ENCODE measurements around the gene CCNY.

The CCNY gene

DNA sequence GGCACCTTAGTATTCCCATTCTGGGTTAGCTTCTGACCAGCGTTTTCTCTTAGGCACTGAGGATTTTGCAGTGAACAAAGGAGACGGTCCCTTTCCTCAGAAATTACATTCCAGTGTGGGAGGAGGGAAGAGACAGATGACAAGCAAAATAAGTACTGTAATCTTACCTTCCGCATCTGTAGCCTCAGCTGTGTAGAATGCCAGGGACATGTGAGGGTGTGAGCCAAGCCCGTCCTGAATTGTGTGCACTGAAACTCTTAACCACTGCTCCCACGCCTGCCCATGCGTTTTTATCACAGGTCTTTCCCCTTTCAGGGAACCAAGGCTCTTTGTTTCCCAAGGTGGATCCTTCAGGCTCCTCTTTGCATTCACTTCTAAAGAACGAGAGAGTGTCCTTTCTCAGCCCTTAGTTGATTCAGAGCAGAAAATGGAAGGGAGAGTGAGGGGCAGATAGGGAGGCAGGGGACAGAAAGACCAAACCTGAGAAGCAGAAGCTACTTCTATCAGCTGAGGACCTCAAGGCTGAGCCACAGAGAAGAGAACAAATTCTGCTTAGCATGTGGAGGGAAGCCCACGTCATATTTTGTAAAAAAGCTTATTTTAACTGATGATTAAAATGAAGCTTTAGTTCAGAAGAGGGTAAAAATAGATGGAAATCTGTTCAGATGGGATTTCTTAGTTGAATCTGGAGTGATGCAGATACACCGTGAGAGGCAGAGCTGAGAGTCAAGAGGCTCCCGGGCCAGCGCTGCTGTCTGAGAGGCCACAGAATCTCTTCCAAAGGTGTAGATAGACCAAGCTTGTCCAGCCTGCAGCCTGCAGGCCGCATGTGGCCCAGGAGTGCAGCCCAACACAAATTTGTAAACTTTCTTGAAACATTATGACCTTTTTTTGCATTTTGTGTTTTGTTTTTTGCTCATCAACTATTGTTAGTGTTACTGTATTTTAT, 122.5 kb downstream of the CCNY start:
- DNase-seq: no peak

DNA sequence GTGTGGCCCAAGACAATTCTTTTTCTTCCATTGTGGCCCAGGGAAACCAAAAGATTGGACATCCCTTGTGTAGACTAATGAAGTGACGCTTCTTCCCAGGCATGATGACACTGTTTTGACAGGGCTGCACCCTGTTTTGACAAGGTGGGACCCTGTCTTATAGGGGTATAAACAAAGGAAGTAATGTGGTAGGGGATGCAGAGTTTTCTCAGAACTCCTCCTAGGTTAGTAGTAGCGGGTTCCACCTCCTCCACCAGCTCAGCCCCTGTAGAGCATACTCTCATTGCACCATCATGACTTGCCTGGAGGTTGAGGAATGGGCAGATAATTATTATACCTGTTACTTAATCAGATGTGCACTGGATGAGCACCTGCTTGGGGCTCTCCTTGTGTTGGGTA, 123.1 kb downstream of the CCNY start:
- DNase-seq: no peak

DNA sequence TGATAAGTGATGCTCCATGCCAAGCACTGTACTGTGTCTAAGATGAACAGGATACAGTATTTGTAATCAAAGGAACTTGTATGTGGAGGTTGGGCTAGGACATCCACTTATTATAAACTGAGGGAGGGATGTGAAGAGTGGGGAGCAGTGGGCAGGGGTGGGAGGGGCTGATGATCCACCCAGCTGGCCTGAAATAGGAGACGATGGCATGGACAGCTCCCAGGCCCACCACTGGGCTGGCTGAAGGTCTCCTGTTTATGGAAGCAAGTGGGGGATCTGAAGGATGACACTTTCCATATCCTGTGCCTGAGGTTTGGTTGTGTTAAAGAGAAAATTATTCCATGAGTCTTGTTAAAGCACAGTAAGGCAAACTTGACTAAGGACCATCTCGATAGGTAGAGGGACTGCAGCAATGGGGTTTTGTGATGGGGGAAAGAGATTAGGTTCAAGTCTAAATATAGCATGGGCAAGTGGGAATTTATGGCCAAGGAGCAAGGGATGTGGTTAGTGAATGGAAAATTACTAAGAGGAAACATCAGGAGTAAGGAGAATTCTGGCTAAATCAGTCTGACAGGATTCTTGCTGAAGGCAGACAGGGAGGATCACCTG, 124.6 kb downstream of the CCNY start:
- no peak for DNase-seq

DNA sequence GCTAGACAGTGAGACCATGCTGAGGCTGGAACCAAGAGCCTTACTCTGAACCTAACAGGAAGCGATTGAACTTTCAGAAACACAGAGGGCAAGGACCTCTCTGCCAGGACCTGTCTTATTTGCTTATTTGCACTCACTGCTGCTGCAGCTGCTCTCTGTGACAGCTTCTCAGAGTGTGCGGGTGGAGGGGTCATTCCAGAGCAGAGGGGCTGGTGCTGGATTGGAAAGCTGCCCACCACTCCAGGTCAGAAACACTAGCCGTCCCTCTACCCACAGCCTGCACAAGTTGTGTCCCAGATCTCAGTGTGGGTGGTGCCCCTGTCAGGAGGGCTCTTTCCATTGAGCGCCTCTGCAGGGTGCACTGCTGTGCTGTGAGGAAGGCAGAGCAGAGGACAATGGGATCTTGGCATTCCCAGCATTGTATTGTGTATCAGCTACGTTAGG, 126.2 kb downstream of the CCNY start:
- DNase-seq: no peak

DNA sequence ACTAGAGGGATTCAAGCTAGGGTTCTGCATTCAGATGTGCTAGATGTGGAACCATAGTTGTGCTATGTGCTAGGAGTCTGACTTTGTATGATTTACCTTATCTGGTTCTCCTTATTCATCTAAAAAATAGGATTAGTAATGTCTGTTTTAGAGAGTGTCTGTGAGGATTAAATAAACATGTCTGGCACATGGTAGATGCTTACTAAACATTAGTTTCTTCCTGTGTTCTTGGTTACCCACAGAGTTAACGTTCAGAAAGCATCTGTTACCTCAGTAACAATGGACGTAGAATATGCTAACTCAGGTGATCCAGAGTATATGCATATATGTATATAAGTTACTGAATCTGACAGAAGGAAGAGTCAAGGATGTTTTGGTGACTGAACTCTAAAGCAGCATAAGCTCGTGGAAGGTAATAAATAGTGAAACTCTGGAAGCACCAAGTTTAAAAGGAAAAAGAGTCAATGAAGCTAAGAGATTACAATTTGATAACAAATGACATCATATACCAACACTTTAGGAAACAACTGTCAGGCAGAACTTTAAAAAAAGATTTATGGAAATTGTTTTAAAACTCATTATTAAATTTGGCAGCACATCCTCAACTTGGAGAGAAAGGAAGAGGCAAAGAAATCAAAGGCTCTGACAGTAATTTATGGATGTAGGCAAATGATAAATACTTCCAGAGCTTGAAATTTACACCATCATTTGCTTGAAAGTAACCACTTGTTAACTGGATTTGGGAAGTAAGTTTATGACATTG, 127.0 kb downstream of the CCNY start:
- DNase-seq: no peak

DNA sequence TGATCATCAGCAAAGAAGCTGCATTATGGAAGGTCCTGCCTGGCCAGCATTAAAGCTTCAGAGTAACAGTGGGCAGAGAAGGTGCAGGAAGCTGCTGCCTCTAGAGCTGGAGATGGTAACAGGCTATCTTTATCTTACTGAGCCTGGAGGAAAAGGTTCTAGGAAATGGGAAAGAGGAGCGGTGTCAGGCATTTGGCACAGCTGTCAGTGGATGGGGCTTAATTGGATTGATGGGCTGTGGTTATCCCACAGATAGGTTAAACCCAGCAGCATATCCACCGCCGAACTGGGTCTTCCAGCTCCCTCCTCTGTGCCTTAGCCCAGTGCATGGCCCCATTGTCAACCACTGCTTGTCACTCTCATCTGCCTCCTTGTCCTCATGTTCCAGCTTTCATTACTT, 127.6 kb downstream of the CCNY start:
- DNase-seq: no peak

DNA sequence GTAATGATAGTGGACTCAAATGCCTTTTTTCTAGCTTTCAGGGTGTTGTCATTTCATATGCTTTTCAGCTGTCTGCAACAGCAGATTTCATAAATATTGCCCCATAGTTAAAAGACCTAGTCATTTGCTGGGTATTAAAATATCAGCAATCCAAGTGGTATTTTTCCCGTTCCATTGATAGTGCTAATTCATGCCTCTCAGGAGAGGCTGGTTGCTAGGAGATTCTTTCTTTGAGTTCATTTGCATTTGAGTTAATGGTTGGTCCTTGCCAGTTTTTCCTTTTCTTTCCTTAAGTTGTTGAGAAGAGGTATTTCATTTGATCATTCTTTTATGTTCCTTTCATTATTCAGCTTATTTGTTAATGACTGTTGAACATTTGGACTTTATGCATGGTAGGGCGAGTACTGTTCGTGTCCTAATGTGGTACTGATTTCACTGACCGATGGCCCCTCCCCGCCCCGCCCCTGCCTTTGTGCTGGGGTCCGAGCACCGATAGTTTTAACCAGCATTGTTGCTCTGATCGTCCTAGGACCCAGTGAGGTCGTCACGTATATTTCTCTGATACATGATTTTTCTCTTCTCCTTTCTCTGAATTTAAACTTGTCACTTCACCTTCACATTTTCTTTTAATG, 128.6 kb downstream of the CCNY start:
- DNase-seq: no peak

DNA sequence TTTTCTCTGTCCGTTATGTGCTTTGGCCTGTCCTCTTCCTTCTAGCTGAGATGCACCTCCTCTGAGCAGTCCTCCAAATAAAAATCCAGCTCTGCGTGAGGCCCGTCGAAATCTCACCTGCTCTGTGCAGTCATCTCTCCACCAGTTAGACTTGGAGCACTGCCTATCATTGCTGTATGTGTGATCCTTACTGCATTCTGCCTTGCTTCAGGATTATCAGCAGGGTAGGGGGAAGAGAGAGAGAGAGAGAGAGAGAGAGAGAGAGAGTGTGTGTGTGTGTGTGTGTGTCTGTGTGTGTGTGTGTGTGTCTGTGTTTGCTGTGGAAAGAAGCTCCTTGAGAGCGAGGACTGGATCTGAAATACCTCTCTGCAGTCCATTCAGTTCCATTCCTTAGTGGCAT, 129.4 kb downstream of the CCNY start:
- DNase-seq: no peak

DNA sequence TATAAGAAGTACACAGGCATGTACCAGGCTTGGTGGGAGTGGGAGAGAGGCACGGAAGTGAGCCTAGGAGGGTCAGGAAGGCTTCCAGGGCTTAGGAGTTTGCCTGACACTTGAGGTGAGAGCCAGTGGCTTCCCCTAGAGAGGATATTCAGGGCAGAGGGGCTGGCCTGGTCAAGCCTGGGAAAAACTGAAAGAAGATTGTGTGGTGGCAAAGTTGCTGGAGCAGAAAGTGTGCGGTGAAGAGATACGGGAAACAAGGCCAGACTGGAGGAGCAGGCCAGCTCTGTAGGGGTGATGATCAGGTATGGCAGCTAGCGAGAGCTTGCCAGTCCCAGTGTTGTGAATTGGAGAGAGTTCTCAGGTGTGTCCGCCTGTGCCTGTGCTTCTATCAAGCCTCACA, 129.9 kb downstream of the CCNY start:
- DNase-seq: no peak

DNA sequence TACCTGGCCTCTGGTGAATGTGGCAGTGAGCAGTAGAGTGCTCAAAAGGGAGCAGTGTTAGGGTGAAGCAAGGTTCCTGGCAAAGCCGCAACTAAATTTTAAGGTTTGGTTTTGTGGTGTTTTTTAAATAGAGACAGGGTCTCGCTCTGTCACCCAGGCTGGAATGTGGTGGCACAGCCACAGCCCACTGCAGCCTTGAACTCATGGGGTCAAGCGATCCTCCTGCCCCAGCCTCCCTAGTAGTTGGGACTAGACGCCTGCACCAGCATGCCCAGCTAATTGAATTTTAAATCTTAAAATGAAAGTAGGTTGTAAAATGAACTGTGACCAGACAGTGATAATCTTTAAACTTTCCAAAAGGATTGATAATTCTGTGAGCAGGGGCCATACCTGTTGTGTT, 130.4 kb downstream of the CCNY start:
- DNase-seq: no peak

DNA sequence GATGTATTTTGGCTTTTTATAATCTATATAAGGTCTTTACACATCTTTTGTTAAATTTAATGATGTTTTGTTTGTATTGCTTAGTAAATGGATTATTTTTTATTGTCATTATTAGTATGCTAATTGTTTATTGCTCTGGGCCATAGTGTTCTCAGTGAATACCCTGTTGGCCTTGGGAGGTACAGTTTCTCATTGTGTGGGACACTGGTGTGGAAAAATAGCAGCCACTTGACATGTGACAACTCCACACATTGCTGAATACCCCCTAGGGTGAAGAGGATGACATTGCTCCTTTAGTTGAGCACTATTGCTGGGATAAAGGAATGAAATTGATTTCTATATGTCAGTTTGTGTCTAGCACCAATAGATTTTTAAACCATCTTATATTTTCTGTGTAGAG, 130.9 kb downstream of the CCNY start:
- no peak for DNase-seq

DNA sequence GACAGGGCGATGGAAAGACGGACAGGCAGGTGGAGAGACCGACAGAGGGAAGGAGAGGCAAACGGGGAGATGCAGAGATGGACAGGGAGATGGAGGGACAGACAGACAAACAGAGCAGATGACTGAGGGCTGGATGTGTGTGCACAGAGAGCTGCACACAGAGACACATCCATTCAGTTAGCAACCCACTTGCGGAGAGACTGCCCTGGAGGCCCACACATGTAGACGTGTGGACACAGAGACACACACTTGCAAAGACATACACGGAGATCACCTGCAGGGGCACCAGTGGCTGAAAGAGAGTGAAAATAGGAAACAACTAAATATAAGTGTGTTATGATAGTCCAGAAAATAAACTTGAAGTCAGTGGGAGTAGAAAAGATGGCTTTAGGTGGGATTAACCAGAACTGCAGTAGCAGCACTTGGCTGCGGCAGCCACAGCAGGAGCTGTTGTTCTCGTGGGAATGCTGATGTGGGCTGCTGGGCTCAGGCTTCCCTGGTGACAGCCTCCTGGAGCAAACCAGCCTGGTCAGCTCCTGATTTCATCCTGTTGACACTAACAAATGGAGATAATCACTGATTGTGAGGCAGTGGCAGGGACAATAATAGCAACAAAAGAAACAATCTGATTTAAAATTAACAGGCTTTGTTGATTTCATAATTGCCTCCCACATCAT, 134.1 kb downstream of the CCNY start:
- DNase-seq: no peak

DNA sequence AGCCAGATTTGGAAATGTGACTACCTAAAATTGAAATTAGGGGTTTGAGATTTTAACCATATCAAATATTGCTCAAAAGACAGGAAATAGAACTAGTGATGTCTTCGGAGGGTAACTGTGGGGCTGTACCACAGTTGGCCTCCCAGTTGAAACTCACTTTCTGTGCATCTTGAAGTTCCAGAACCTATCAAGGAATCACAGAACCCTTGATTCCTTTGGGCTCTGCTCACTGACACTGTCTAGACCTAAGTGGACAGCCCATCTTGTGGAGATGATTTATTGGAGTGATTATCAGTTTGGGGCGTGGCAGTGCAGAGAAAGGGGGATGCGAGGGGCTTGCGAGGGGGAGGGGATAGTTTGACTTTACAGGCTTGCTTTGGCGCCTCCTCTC, 134.6 kb downstream of the CCNY start:
- no peak for DNase-seq

DNA sequence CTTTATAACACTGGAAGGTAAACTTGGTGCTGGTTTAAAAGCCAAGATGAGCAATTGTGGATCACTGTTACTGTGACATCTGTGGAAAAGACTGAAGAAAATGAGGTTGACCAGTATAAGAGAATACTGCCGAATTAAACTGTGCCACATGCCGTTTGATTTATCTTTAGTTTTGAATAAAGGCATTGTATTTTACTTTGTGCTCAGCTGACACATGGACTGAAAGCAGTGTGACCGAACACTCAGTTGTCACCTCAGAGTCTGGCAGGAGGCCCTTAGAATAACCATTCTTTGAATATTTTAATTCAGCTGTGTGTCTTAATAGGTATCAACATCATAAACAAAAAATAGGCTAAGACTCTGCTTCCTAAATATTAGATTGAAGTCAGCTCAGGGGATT, 135.1 kb downstream of the CCNY start:
- DNase-seq: no peak

DNA sequence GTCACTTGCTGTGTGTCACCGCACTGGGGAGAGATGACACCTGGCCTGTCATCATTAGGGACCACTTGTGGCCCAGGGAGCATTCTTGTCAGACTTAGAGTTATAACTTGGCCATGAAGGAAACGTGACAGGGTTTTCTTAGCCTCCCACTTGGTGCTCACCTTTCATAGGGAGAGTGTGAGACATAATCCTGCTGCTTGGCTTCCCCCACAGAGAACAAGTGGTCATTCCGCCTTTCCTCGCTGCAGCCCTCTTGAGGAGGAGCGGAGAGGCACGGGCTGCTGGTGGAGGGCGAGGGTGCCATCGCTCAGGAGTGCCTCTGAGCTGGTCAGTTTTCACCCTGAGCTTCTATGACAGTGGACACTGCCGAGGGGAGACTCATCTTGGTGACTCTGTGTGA, 143.8 kb downstream of the CCNY start:
- DNase-seq: no peak

DNA sequence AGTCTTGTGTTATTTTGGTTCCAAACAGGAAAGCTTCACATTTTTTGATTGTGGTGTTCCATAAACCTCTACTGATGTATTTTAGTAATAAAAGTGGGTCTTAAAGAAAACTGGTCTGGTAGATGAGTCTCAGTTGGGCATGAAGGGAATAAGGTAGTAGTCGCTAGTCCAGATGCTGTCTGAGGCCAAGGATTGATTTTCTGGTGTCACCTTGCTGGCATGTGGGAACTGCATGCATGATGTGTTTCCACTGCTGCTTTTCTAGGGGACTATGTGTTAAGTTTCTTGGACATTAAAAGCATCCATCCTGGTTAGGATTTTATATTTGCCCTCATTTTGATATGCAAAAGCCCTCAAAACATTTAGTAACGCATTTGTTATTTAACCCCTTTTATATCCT, 145.1 kb downstream of the CCNY start:
- DNase-seq: no peak

DNA sequence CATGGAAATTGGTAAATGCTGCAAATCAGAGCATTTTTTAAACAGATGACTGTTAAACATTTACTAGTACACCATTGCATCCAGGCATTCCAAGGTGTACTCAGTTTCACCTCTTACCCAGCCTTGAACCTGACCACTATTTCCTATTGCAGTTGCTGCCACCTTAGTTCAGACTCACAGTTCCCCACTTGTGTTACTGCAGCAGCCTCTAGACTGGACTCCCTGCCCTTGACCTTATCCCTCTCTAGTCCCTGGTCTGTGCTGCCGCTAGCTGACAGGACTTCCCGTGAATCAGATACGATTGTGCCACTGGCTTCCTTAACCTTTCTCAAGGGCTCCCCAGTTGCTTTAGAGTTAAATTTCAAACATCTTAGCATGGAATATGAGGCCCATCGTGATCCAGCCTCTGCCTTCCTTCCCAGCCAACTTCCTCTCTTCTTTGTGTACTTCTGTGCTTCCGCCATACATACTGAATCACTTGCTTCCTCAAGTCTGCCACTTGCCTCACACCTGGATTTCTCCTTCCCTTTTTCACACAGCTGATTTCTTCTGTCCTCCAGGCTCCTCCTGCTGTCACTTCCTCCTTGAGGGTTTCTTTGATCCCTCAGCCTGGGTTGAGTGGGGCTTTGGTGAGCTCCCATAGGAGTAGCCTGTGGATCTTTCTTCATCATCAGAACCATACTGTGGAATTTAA, 150.1 kb downstream of the CCNY start:
- DNase-seq: no peak

DNA sequence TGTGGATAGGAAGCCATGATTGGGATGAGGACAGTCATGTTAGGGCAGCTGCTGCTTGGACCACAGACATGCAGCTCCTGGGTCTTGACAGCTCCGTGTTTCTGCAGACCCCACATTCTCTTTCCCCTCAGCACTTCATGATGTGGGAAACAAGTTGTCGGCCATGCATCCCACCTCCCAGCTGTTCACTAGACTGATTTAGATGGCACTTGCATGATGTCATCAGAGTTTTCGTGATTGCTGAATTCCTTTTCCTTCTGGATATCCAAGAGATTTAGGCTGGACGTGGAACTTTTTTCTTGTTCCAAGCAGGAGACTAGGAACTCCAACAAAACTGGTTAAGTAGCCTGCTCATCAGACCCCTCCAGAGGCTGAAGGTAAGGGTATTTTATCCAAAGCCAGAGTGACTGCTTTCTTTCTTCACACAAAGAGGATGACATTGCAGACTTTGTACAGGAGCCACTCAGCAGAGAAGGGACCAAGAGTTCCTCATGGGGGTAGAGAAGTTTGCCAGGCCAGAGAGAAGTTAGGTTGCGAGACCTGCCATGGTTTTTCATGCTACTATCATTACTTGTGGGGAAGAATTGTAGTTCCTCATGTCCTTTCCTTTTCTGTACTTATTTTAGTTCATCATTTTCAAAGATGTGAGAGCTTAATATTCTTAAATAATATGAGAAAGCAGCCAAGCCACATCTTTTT, 151.2 kb downstream of the CCNY start:
- DNase-seq: no peak

DNA sequence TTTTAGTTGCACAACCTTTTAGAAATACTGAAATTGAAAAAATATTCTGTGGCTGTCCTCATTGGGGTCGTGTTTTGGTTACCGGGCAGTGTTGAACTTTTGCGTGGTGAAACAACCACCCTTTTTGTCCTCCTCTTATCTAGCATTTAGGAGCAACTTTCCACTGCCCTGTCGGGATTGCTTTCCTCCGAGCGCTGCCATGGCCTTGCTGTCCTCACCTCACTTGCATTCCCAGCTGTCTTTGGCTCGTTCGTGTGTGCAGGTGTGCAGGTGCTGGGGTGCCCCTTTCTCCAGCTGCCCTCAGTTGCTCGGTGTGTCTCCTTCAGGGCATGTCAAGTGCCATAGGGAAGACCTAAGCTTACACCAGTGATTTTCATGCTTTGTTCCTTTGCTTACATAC, 151.9 kb downstream of the CCNY start:
- DNase-seq: no peak

DNA sequence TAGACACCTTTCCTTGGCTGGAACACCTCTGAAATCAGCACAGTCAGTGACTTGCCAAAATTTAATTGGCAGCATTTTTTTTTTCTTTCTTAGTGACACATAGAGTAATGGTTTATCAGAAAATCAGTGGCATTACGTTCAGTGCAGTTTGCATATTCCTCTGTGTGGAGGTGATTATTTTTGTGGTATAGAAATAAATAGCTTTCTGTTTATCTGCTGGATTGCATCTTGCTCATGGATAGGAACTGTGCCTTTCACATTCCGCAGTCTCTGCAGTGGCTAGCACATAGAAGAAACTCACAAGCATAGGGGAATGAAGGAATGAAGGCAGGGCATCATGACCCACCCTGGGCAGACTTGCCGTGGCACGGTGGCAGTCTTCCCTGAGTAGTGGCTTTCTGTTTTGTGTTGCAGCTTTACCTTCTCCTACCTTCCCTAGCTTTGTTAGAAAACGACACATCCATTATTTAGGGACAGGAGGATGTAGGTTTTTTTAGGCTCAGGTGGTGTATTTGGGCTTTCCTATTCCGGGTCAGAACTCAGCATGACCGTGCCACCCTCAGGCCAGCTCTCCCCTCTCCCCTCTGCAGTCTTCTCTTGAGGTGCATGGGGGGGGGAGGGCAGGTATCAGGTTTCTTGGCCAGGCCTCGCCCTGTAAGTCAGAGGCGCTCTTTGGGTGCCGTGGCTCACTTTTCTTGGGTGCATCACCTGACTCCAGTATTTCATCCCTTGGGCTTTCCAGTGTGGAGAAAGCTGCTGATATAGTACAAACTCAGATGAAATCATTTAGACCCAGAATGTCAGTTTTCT, 156.3 kb downstream of the CCNY start:
- no peak for DNase-seq
